Mesenteric fat pad (tissue), 1 donor: ENCODE data around the gene MAT2A. TPM values are rescaled to one million over a fixed set of nuclear protein-coding genes. Genes with fewer than 3 reads are reported as not detected.
A peak's percentile ranks its signal among the peaks of the same experiment; 100 is the strongest.
"Not testable (repeated sequence)": the region's sequence is repeated elsewhere in the genome, so short reads cannot be mapped to it uniquely, and the experiment has no call there.

Experiments
- DNase-seq: peaks from one replicate; pipeline ENCODE4 v3.0.0-alpha.2; 2020; ENCODE audit warnings: low spot score
- total RNA-seq: library from RNA; stranded (reverse); fragmentation: NEBNext Ultra II Directional; extraction: Animal tissue kit (Norgen Biotek cat#: 25700); gene quantifications from one replicate; pipeline ENCODE4 v1.2.1, GENCODE V29; 2021
- donor health status: DM: yes; HTN: yes; CAD: no.

MAT2A gene
- total RNA-seq, 1 donor from 2014 or later = 494 TPM

DNA sequence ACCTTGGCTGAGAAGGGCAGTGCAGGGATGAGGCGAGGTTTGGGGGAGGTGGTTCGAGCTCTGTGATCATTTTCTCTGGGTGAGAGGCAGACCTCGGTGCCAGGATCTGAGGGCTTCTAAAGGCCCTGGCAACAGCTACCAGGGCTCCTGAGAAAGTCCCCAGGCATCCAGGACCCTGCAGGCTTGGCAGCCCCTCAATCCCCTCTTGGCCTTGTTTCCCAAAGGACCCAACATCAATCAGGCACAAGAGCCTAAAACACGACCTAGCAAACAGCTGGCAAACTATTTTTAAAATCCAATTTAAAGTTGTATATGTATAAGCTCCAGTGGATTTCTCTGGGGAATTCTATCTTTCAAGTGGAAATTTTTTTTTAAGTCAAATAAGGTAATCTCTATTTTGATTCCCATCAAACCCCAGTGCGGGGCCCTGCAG is 15.0 kb upstream of the MAT2A start:
- DNase-seq = no peak

DNA sequence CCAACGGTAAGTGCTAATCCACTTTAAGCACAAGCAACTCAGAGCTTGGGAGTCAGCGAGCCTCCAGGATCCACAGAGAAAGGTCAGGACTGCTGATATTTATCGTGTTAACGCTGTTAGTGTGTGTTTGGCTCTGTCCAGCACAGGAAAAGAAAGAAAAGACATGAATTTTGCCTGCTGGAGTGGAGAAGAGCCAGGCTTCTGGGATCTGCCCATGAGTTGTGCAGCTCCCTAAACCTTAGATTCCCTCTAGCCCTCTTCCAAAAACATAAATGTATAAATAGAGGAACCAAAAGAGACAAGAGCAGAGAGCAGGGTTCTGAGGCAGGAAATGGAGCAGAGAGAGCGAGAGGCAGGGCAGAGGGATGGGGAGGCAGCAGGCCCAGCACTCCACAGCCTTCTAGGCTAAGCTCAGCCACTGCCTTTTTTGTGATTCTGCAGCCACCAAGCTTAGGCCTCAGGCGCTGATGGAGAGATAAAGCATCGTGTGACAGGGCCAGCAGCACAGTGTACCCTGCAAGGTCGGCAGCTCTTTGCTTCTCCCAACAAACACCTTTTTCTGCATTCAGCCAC is 14.5 kb upstream of the MAT2A start:
- DNase-seq = no peak

DNA sequence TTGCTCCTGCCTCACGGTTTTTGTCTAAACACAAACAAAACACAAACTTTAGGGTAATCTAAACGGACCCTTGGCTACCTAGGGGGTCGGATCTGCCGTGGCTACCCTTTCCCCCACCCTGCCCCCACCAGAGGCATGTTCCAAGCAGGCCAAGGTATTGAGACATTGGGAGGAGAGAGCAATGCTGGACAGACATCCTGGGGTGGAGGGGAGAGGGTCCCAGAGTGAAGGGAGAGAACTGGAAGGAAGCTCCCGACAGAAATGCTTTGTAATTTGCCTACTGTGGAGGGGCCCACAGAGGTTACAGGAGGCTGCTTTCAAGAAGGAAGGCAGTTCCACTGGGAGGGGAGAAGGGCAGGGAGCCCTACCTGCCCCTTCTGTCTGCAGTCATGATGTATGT is 13.9 kb upstream of the MAT2A start:
- DNase-seq = no peak

DNA sequence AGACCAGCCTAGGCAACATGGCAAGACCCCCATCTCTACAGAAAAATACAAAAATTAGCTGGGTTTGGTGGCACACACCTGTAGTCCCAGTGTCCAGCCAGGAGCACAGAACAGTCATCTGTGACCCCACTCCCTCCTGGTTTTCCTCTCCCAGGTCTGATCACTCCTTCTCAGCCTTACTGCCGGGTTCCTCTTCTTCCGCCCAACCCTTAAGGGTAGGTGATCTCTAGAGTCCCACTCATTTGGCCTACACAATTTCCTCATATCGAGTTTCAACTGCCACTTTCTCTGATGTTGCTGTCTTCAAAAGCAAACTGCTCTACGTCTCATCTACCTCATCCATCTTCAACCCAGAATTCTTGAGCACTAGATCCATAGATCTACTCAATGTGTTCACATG is 13.4 kb upstream of the MAT2A start:
- no peak for DNase-seq

DNA sequence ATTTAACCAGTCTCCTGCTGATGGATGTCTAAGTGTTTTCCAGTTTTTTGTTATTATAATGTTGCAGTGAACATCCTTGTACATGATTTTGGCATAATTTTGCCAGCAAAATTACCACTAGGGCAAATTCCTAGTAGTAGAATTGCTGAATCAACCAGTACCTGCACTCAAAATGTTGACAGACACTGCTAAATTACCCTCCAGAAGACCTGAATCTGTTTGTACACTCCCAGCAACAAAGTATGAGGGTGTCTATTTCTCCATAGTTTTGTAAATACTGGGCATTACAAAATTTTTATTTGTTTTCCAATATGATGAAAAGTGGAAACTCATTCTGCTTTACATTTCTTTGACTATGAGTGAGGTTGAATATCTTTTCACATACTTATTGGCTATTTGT is 11.2 kb upstream of the MAT2A start:
- no peak for DNase-seq

DNA sequence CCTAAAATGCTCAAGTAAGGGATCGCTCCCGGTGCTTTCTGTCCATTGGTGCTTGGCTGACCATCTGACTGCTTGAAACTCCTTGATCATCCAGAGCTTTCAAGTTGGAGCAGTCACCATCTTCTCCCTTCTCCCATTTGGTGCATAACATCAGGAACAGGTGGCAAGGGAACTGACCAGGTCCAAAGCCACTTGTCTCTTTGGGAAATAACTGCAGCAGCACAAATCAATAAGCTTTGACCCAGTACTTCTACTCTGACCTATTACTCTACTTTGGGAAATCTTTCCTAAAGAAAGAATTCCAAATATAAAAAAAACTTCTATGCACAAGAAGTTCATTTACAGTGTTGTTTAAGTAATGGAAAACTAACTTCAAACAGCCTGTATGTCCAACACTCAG is 10.6 kb upstream of the MAT2A start:
- DNase-seq = no peak

DNA sequence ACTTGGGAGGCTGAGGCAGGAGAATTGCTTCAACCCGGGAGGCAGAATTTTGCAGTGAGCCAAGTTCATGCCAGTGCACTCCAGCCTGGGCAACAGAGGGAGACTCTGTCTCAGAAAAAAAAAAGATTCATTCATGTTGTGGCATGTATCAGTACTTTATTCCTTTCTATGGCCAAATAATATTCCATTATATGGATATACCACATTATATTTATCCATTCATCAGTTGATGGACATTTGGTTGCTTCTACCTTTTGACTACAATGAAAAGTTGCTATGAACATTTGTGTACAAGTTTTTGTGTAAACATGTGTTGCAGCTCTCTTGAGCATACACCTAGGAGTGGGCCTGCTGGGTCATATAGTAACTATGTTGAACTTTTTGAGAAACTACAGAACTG is 9.2 kb upstream of the MAT2A start:
- no peak for DNase-seq

DNA sequence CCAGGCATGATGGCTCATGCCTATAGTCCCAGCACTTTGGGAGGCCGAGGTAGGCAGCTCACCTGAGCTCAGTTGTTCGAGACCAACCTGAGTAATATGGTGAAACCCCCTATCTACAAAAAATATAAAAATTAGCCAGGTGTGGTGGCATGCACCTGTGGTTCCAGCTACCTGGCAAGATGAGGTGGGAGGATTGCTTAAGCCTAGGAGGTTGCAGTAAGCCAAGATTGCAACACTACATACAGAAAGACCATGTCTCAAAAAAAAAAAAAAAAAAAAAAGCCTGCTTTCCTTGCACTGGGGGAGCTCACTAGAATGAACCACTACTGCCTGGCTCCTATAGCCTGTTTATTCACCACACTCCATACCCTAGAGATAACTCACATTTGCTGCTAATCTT is 7.4 kb upstream of the MAT2A start:
- DNase-seq = no peak

DNA sequence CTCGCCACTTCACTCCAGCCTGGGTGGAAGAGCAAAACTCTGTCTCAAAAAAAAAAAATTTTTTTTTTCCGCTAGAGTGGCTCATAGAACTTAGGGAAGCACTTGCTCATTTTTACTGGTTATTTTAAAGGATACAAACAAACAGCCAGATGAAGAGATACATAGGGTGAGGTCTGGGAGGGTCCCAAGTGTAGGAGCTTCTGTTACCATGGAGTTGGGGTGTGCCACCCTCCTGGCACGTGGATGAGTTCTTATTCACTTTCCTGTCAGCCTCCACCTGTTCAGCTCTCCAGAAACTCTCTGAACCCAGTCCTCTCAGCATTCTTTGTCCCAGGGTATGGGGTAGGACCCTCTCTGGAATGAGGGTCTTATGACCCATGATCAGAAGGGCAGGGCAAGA is 4.9 kb upstream of the MAT2A start:
- no peak for DNase-seq

DNA sequence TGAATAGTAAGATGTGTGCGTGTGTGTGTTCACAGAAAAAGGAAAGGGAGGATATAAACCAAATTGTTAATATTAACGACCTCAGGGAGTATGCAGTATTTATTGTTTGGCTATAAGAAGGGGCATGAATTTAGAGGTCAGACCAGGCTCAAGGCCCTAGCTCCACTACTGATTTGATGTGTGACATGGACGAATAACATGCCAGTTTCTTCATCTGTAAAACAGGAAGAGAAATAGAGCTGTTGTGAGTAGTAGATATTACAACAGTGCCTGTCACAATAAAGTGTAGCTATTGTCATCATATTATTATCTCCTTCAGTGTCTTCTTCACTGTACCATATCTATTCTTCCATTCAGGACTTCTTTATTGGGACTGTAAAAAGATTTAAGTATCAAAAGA is 4.1 kb upstream of the MAT2A start:
- DNase-seq = no peak

DNA sequence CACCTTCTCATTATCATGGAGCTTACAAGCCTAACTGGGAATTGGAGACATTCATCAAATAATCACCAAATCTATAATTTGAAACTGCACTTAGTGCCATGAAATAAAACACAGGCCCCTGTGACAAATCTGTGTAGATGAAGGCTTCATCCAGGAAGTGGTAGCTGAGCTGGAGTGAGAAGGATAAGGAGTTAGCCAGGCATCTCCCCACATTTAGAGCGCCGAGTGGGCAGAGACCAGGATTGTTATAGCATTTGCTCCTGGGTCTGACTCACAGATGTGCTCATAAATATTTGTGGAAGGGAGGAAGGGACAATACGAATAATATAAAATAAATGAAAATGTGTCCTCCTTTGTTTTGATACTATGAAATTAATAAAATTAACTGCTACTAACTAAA is 2.5 kb upstream of the MAT2A start:
- no peak for DNase-seq

DNA sequence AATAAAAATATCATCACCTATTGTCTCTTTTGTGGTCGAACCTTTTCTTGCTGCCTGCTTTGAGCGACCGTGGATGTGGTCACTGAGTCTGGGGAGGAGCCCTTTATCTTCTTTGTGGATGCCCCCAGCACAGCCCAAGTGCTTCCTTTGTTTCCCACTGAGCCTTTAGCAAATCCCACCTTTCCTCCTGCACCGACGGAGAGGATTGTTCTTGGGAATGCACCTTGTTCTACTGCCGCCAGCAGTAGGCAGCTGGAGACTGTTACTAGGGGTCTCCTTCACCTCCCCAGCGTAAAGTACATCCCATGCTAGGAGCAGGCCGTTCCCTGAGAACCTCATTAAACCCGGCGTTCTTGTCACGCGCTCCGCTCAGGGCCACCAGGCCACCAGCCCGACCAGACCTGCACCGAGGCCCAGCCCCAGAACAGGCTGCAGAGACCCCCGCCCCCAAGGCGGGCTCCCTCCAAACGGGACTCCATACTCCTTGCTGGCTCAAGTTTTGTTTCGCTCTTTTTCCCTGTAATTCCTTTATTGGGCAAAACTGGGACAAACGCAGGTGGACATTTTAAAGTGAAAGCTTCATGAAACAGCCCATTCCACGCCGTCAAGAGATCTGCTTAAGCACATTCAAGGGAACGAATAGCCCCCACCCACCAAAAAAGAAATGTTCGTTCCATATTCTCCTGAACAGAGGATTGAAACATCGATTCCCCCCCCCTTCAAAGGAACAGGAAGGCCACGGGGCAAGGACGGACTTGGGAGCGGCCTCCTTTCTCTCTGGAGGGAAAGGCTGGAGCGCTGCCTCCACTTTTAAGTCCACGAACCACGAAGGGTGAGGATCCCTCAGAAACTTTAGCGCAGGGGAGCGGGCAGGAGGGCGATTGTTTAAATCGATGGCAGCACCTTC is 1.1 kb upstream of the MAT2A start:
- DNase-seq = no peak

DNA sequence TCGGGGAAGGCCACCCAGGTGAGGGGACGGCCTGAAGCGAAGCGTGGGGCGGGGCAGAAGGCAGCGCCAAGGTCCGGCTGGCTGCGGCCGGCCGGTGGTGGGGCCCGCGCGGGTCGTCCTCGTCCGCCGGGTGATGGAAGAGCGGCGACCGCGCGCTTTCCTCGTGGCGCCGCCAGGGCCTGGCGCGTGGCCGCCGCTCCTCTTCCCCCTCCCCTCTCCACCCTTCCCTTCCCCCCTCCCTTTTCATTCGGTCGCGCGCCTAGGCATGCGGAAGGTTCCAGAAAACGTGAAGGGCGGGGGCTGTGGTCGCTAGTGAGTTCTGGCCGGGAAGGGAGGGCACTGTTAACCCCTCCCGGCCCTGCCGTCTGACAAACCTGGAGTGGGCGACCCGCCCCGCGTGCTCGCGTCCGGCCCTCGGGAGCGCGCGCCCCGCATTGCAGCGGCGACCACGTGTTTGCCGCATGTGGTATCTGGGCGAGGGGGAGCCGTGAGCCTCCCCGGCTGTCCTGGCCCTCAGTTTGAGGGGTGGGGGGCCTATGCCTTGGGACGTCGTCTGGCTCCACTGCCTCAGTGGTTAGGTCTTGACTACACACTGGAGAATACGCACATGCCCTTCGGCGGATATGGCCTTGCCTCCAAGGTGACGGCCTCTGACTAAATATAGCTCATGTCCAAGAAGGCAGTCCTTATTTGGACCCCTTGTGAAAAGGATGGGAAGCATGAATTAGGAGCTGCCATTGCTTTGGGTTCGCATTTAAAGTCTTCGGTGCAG is 579 bp downstream of the MAT2A start:
- DNase-seq = peak; percentile 92

DNA sequence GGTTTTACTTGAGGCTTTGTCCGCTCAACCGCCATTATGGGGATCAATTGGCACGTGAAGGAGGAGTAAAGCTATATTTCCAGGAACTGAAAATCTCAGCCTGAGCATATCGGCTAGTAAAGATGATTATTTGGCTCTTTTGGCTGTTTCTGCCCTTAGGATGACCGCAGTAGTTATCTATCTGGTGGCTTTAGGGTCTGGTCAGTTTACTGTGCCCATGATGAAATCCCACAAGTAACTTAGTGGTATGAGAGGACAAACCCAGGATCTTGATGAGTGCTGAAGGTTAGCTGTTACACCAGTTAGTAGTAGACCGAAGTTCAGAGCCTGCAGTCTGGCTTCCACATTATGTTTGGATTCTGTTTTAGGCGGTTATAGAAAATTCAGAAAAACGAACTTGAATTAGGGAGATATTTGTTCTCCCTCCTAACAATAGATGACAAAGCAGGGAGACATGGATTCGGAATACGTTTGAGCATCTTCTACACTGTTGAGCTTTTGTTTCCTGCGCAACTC is 1.2 kb downstream of the MAT2A start:
- no peak for DNase-seq

DNA sequence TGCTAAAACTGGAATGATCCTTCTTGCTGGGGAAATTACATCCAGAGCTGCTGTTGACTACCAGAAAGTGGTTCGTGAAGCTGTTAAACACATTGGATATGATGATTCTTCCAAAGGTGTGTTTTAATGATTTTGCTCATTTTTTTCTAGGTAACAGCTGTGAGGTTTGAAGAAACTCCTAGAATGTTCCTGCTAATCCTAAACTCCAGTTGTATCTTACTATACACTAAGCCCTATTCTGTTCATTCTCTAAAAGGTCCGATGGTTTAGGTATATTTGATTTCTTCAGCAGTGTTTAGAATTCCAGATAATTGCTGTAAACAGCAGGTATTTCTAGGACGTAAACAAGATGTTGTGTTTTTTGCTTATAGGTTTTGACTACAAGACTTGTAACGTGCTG is 2.3 kb downstream of the MAT2A start:
- no peak for DNase-seq

DNA sequence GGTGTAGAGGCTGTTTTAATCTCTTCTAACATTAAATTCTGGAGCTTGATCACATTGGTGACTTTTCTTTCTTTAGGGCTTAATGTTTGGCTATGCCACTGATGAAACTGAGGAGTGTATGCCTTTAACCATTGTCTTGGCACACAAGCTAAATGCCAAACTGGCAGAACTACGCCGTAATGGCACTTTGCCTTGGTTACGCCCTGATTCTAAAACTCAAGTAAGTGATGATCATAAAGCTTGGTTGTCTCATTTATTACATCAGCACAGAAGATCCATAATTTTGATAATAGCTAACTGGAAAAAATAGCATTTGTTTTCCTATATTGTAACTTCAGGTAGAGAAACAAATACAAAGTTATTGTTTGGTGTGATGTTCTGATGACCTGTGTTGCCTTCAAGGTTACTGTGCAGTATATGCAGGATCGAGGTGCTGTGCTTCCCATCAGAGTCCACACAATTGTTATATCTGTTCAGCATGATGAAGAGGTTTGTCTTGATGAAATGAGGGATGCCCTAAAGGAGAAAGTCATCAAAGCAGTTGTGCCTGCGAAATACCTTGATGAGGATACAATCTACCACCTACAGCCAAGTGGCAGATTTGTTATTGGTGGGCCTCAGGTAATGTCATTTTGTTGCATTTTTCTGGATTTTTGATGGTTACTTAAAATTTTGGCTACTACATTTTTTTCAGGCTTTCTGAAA is 2.9 kb downstream of the MAT2A start:
- no peak for DNase-seq

DNA sequence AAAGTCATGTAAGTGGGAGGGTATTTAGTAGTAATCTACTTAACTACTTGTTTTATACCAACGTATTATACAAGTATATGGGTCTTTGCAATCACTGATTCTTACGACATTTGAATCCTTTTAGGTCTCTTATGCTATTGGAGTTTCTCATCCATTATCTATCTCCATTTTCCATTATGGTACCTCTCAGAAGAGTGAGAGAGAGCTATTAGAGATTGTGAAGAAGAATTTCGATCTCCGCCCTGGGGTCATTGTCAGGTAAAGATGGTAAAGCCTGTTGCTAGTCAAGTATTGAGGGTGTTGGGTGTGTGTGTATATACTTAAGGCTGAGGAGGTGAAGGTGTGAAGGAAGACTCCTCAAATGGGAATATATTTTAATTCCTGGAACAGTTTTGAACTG is 3.8 kb downstream of the MAT2A start:
- no peak for DNase-seq

DNA sequence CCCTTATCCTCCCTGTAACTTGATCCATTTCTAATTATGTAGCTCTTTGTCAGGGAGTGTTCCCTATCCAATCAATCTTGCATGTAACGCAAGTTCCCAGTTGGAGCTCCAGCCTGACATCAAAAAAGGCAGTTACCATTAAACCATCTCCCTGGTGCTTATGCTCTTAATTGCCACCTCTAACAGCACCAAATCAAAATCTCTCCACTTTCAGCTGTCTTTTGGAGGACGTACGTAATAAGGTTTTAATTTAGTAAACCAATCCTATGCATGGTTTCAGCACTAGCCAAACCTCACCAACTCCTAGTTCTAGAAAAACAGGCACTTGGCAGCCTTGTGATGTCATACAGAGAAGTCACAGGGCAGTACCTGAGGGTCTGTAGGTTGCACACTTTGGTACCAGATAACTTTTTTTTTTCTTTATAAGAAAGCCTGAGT is 5.3 kb downstream of the MAT2A start:
- not testable (repeated sequence) for DNase-seq

DNA sequence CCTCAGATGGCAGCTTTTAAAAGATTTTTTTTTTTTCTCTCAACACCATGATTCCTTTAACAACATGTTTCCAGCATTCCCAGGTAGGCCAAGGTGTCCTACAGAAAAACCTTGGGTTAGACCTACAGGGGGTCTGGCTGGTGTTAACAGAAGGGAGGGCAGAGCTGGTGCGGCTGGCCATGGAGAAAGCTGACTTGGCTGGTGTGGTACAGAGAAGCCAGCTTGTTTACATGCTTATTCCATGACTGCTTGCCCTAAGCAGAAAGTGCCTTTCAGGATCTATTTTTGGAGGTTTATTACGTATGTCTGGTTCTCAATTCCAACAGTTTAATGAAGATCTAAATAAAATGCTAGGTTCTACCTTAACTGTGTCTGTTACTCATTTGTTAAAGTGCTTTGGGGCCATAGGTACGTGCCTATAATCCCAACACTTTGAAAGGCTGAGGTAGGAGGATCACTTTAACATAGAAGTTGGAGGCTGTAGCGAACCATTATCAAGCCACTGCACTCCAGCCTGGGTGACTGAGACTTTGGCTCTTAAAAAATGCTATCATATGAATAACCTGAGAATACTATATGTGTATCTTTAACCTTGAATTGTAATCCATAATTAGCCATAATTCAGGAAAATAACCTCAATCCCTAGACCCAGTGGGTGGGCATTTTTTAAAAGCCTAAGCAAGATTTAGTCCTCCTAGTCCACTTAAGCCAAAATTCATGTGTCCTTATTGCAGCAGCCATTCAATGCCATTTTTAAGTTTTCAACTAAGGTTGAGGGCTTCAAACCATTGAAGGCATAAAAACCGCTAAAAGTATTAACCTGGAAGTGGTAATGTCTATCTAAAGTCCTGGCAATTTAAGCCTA is 6.2 kb downstream of the MAT2A start:
- not testable (repeated sequence) for DNase-seq

DNA sequence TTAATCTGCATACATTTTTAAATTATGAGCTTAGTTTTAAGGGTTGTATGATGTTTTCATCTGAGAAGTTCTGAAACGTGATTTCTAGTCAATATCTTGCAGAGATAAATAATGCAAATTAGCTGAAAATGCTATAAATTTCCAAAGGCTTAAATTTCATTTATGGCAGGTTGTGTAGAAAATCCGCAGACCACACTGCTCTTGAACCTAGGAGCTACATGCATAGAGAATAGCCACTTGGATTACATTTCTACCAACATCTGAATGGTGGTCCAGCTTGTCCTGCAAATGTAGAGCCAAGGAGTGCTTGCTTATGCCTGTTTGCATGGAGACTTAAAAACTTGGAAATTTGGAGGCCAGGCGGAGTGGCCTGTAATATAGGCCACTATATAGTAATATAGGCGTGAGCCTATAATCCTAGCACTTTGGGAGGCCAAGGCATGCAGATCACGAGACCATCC is 6.8 kb downstream of the MAT2A start:
- DNase-seq = no peak
